ENCODE measurements around the gene SLC16A10. TPM values are rescaled to one million over a fixed set of nuclear protein-coding genes. Genes with fewer than 3 reads are reported as not detected.

Gene SLC16A10
- total and polyA plus RNA-seq, 2 of the 4 experiments (the other 2 are of a cell fraction): not detected

DNA sequence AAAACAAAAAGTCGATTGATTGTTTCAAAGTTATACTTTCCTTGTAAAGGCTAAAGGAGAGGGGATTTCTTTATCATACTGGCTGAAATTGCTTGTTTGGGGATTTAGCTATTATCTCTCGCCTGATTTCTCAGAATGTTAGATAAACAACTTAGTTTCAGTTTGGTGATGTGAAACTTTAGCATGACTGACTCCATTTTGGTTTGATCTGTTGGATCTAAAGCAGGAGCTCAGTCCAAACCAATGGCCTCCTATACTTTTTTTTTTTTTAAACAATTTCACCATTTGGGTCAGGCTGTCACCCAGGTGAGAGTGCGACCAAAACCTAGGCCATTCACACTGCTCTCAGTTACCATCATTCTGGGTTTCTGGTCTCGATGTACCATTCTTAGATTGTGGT lies 45.4 kb upstream of the SLC16A10 start:
- no peak overlapping the region for H3K4ac ChIP-seq (ENCODE audit: low read depth, low read length)
- no peak overlapping the region for H2BK5ac ChIP-seq (ENCODE audit: low read depth, low read length, poor library complexity, severe bottlenecking)
- BruUV-seq (replicated peaks): no TSS peak
- H2AK9ac ChIP-seq (replicated peaks; ENCODE audit: low read depth, low read length, poor library complexity): no peak overlapping the region
- no peak overlapping the region for H4K8ac ChIP-seq (ENCODE audit: low read depth in 2 of 2, low read length in 2 of 2)
- H2AFZ ChIP-seq (replicated peaks; ENCODE audit: low read length, poor library complexity): no peak overlapping the region
- H2BK20ac ChIP-seq (ENCODE audit: low read depth, low read length): no peak overlapping the region
- ChIA-PET CTCF (no interaction called here), POLR2A (ENCODE audit: unreplicated experiment) (no interaction called here)
- no peak overlapping the region for H3K27ac ChIP-seq (ENCODE audit: insufficient read depth, low read length)
- H4K20me1 ChIP-seq (ENCODE audit: insufficient read depth, low read length): no peaks in the 10 kb centered on the region
- in situ Hi-C loops (cut with MboI; ENCODE audit: low sequenced_read_pairs): loop anchor here (25.0 kb wide), 2 partner anchors 645 to 995 kb away; no protein-coding TSS in a partner anchor
- H3K36me3 ChIP-seq (ENCODE audit: control insufficient read depth, insufficient read depth, low read length): no peaks in the 10 kb centered on the region
- TF ChIP-seq, protein P1, sequence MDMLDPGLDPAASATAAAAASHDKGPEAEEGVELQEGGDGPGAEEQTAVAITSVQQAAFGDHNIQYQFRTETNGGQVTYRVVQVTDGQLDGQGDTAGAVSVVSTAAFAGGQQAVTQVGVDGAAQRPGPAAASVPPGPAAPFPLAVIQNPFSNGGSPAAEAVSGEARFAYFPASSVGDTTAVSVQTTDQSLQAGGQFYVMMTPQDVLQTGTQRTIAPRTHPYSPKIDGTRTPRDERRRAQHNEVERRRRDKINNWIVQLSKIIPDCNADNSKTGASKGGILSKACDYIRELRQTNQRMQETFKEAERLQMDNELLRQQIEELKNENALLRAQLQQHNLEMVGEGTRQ (IDR thresholded peaks at IDR 0.05; ENCODE audit: low read depth, low read length): no peak
- no peak for TF ChIP-seq RFX5 (IDR thresholded peaks at IDR 0.05; ENCODE audit: low read depth, low read length)
- no peak for TF ChIP-seq BHLHE40 (IDR thresholded peaks at IDR 0.05; ENCODE audit: low read depth, low read length)
- TF ChIP-seq MAFK (IDR thresholded peaks at IDR 0.05; ENCODE audit: low read depth, low read length): no peak
- no peak for TF ChIP-seq SMC3 (IDR thresholded peaks at IDR 0.05; ENCODE audit: low read depth, low read length)
- TF ChIP-seq RCOR1 (IDR thresholded peaks at IDR 0.05; ENCODE audit: insufficient replicate concordance, low read length): no peak
- no peak for TF ChIP-seq MXI1 (IDR thresholded peaks at IDR 0.05; ENCODE audit: borderline replicate concordance, low read depth, low read length)
- TF ChIP-seq POLR2A (IDR thresholded peaks at IDR 0.05; ENCODE audit: low read depth, low read length): no peak
- TF ChIP-seq FOS (IDR thresholded peaks at IDR 0.05; ENCODE audit: low read depth, low read length): no peak
- TF ChIP-seq RAD21 (IDR thresholded peaks at IDR 0.05; ENCODE audit: low read length): no peak
- no peak for TF ChIP-seq MAZ (IDR thresholded peaks at IDR 0.05; ENCODE audit: borderline replicate concordance, low read depth, low read length)
- TF ChIP-seq NFE2L2 (IDR thresholded peaks at IDR 0.05; ENCODE audit: low read depth, low read length): no peak
- no peak for TF ChIP-seq CHD1 (IDR thresholded peaks at IDR 0.05; ENCODE audit: low read depth, low read length)
- TF ChIP-seq CEBPB (IDR thresholded peaks at IDR 0.05; ENCODE audit: low read depth, low read length): no peak
- TF ChIP-seq, protein P2, sequence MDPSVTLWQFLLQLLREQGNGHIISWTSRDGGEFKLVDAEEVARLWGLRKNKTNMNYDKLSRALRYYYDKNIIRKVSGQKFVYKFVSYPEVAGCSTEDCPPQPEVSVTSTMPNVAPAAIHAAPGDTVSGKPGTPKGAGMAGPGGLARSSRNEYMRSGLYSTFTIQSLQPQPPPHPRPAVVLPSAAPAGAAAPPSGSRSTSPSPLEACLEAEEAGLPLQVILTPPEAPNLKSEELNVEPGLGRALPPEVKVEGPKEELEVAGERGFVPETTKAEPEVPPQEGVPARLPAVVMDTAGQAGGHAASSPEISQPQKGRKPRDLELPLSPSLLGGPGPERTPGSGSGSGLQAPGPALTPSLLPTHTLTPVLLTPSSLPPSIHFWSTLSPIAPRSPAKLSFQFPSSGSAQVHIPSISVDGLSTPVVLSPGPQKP (IDR thresholded peaks at IDR 0.05; ENCODE audit: borderline replicate concordance, low read depth, low read length): no peak
- no peak overlapping the region for H4K91ac ChIP-seq (ENCODE audit: insufficient read depth, low read depth, low read length)
- H3K4me2 ChIP-seq (ENCODE audit: low read depth, low read length): no peak overlapping the region
- no peak overlapping the region for H3K14ac ChIP-seq (replicated peaks; ENCODE audit: low read depth, low read length)
- WGBS, 2 experiments (ENCODE audit: extremely low coverage in 2 of 2, insufficient read length in 1 of 2): 83% methylated on average over 1 of the region's 4 CpGs; no CpG with 5 or more reads in 1 of the 2 experiments
- no peaks in the 10 kb centered on the region for H3K4me1 ChIP-seq (ENCODE audit: control insufficient read depth, insufficient read depth, low read length)
- no peak overlapping the region for H2BK15ac ChIP-seq (ENCODE audit: low read depth, low read length)
- intact Hi-C loops (cut with micrococcal nuclease): no loop called here
- ATAC-seq (ENCODE audit: low read depth): no peak
- H2BK120ac ChIP-seq (ENCODE audit: low read depth, low read length): no peak overlapping the region
- H3K4me3 ChIP-seq (ENCODE audit: insufficient read depth, low read depth, low read length): no peak overlapping the region
- H3K9me3 ChIP-seq (ENCODE audit: control insufficient read depth, insufficient read depth, low read length): no peaks in the 10 kb centered on the region
- H4K5ac ChIP-seq (ENCODE audit: low read depth, low read length): no peak overlapping the region
- H2AK5ac ChIP-seq (ENCODE audit: low read depth, low read length): no peak overlapping the region
- no peak for DNase-seq
- dilution Hi-C loops (cut with HindIII; ENCODE audit: low sequenced_read_pairs, unreplicated experiment): no loop called here
- H3K27me3 ChIP-seq (ENCODE audit: control insufficient read depth, insufficient read depth, low read length): peaks cover 9% of the 10 kb centered on the region
- H3K23ac ChIP-seq (ENCODE audit: low read depth, low read length): no peak overlapping the region
- H3K56ac ChIP-seq (ENCODE audit: extremely low read depth, insufficient read depth, low read length): no peak overlapping the region
- no peaks in the 10 kb centered on the region for H3K9me1 ChIP-seq (ENCODE audit: insufficient read depth, low read length)
- H3K79me1 ChIP-seq (ENCODE audit: low read depth in 1 of 2, low read length in 2 of 2): no peaks in the 10 kb centered on the region
- H3K18ac ChIP-seq (ENCODE audit: low read depth, low read length): no peak overlapping the region
- H3K9ac ChIP-seq (ENCODE audit: low read depth, low read length): no peak overlapping the region
